ENCODE results near the gene HNF4A. TPM values are rescaled to one million over a fixed set of nuclear protein-coding genes. Genes with fewer than 3 reads are reported as not detected.

Gene HNF4A
- total and polyA plus RNA-seq, 2 of the 13 experiments (the other 11 are each of a cell fraction or from before 2014, with no cell fraction given) = 80.9 to 169 TPM

- peak; percentile 98 for TF ChIP-seq PATZ1 (CRISPR knock-in tag; IDR thresholded peaks at IDR 0.05)
- no peak; the same call in 1 of the 2 replicates for TF ChIP-seq ZNF30 (CRISPR knock-in tag; IDR thresholded peaks at IDR 0.05)
- TF ChIP-seq POLR2A (IDR thresholded peaks at IDR 0.05; ENCODE audit: insufficient read depth in 1 of 2, low read depth in 2 of 2, low read length in 2 of 2) = peak in 1 of 2 experiments; percentile 90; a peak in 3 of 4 replicates
- TF ChIP-seq HCFC1 (IDR thresholded peaks at IDR 0.05; ENCODE audit: low read depth, low read length) = no peak
- TF ChIP-seq ETS1 (CRISPR knock-in tag; IDR thresholded peaks at IDR 0.05) = no peak
- TF ChIP-seq ZNF782 (CRISPR knock-in tag; IDR thresholded peaks at IDR 0.05; ENCODE audit: borderline replicate concordance) = no peak
- TF ChIP-seq ZFP91 (CRISPR knock-in tag; IDR thresholded peaks at IDR 0.05; ENCODE audit: borderline replicate concordance) = peak; percentile 69
- no peak for TF ChIP-seq ATF6 (CRISPR knock-in tag; conservative IDR thresholded peaks at IDR 0.05)
- TF ChIP-seq NFKB2 (CRISPR knock-in tag; IDR thresholded peaks at IDR 0.05; ENCODE audit: borderline replicate concordance) = no peak; the same call in 1 of the 2 replicates
- peak; percentile 67 for TF ChIP-seq SALL1 (CRISPR knock-in tag; IDR thresholded peaks at IDR 0.05)
- no peak for TF ChIP-seq ZNF709 (CRISPR knock-in tag; IDR thresholded peaks at IDR 0.05)
- TF ChIP-seq ZSCAN9 (CRISPR knock-in tag; IDR thresholded peaks at IDR 0.05; ENCODE audit: borderline replicate concordance) = peak; percentile 73; the same call in 1 of the 2 replicates
- 0 out of 2 replicates have a peak, but pooled peaks have one; percentile 43 for TF ChIP-seq ZNF878 (CRISPR knock-in tag; IDR thresholded peaks at IDR 0.05)
- no peak for TF ChIP-seq FOXO4 (CRISPR knock-in tag; conservative IDR thresholded peaks at IDR 0.05)
- no peak for TF ChIP-seq ATM (IDR thresholded peaks at IDR 0.05; ENCODE audit: borderline replicate concordance)
- peak; percentile 19; the same call in 1 of the 2 replicates for TF ChIP-seq ZNF317 (CRISPR knock-in tag; IDR thresholded peaks at IDR 0.05)
- no peak; the same call in 1 of the 2 replicates for TF ChIP-seq ZNF740 (CRISPR knock-in tag; IDR thresholded peaks at IDR 0.05)
- no peak for TF ChIP-seq GMEB2 (CRISPR knock-in tag; IDR thresholded peaks at IDR 0.05; ENCODE audit: low read depth)
- TF ChIP-seq ZFAT (CRISPR knock-in tag; conservative IDR thresholded peaks at IDR 0.05) = no peak
These were observed 45.7 kb downstream of the HNF4A start (continued) for GRCh38 chr20:44400970-44401769.
